HG02571 (cell line): Measurements from ENCODE around the gene TMEM63C.

Experiments used
- ATAC-seq: cut with Tn5 transposase; IDR thresholded peaks from one replicate; pipeline ENCODE4 v1.9.1; 2021; ENCODE audit warnings: mild to moderate bottlenecking, moderate library complexity; ENCODE audit not compliant: unreplicated experiment

TMEM63C gene

GRCh38 chr14:77194706-77195105 is 13.1 kb downstream of the TMEM63C start:
- no peak for ATAC-seq

DNA sequence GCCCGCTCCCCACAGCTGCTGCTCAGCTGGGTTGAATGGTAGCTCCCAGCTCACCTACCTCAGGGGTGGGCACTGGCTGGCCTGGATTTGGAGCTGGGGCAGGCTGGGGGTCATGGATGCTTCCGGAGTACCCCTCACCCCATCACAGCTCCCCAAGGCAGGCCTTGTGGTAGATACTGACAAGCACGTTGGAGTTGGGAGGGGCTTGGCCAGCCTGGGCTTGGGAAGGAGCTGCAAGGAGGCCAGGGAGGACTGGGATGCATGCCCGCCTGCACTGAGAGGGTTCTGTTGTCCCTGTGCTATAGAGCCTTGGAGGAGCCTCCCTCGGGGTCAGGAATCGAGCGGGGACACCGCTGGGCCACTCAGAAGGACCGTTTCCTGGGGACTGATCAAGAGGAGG is 14.2 kb downstream of the TMEM63C start:
- no peak for ATAC-seq

GRCh38 chr14:77197988-77198387 is 16.4 kb downstream of the TMEM63C start:
- ATAC-seq, result no peak

DNA sequence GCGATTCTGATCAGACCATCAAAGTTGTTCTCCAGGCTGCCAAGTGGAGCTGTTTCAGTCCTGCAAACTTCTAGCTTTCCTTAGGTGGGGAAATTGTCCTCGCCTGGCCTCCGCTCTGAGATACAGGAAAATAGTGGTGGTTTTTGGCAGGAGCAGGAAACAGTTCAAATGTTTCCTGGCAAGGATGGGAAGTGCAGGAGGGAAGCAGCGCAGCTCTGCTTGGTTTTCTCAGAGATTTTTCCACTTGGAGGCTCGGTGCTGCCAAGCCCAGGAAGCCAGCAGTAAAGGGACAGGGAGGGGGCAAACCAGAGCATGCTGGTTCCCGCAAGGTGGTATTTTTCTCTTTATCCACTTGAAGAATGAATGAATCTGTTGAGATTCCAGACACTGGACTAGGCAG is 17.0 kb downstream of the TMEM63C start:
- no peak for ATAC-seq

- ATAC-seq, result no peak
These were observed 18.0 kb downstream of the TMEM63C start for GRCh38 chr14:77199590-77199989.

DNA sequence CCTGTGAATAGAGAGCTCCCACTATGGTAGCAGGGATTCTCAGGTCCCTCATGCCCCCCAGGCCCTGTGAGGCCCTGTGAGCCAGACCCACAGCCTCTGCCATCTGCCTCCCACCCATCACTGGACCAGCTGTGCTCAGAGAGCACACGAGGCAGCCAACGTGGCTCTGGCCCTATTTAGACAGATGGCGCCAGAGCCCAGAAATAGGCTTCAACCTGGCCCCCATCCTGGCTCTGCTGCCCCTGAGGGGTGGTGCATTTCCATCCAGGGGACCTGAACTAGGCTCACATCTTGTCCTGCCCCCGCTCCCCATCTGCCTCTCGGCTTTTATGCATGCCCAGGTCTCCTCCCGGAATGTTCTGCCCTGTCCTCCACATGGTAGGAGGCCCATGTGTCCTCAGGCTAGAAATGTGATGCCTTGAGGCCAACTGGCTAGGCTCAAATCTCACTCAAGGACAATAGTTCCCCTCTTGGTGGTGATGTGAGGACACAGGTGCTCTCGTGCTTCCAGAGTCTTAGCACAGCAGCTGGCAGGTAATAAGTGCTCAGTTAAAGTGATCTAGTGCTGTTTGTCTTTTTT is 18.9 kb downstream of the TMEM63C start:
- ATAC-seq, result no peak

GRCh38 chr14:77201696-77202095 is 20.1 kb downstream of the TMEM63C start:
- ATAC-seq, result no peak

- no peak for ATAC-seq
These were observed 22.2 kb downstream of the TMEM63C start for GRCh38 chr14:77203611-77204458.

- ATAC-seq, result no peak
These were observed 22.8 kb downstream of the TMEM63C start for GRCh38 chr14:77204459-77204771.

DNA sequence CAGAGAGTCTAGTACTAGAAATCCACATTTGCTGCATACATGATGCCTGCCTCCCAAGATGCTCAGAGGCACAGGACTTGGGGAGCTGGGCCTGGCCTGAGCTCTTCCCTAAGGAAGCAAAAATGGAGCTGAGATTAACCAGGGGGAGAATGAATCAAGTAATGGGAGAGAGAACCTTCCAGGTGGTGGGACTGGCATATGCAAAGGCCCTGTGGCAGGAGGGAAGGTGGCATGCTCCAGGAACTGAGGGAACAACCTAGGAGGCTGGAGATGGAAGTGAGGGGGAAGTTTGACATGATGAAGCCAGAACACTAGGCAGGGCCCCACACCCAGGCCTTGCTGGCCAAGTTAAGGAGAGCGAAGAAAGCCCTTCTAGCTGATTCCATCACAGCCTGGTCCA is 23.3 kb downstream of the TMEM63C start:
- no peak for ATAC-seq

DNA sequence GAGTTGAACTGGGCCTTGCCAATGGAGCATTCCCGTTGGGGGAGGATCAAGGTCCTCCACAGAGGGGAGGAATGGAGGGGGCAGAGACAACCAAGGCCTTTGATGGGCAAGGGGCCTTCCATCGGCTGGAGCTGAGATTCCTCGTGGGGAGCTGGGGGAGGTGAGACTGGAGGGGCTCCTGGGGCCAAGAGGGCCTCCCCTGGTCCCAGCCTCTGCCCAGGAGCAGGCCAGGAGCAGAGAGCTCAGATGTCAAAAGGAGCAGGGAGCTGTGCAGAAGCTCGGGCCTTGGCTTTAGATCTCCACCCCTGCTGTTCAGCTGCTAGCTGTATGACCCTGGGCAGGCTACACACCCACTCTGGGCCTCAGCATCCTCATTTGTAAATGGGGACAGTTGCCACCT is 24.0 kb downstream of the TMEM63C start:
- ATAC-seq, result no peak

- no peak for ATAC-seq
These were observed 24.7 kb downstream of the TMEM63C start for GRCh38 chr14:77206261-77206824.

DNA sequence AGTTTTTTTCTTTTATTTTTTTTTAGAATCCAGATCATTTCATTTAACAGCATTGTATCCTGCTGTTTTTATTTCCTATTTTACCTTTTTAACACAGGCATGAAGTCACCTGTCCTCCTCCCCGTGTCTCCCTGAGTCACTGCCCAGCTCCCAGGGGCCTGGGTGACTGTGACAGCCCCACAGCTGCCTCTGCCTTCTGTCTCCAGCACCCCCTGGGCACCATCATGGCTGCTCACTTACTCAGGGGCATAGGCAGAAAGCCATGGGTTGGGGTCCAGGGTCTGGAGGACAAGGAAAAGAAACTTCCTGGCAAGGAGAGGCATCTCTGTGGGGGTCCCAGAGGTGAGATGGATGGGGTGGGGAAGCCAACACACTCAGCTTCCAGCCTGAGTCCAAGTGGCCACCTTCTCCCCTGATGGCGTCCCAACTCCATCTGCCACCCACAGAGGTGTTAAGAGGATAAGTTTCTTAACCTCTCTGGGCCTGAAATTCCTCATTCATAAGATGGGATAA is 25.3 kb downstream of the TMEM63C start:
- no peak for ATAC-seq

DNA sequence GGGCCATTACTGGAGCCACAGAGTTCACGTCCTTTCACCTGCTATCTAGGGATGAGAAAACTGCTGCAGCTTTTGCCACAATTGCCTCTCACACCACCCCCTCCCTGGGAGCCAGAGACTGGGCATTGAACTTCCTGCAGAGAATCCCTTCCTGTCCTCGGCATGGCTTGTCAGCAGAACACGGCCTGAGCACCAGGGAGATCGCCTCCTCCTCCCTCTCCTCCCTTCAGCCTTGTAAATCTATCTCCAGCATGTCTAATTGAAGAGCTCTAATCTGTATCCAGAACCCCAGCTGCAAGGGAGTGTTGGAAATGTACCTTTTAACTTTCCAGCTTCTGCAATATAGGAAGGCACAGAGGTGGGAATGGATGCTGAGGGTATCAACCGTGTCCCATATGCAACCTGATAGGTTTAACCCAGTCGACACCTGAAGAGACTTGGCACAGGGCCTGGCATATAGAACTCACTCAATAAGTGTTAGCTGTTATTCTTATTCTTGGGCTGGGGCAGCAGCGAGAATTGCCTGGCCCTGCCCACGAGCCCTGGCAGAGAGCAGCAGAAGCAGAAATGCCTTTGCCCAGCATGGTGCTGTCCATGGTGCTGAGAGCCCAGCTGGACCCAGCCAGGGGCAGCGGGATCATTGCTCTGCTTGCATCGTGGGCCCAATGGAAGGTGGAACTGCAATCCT is 26.8 kb downstream of the TMEM63C start:
- ATAC-seq, result no peak

DNA sequence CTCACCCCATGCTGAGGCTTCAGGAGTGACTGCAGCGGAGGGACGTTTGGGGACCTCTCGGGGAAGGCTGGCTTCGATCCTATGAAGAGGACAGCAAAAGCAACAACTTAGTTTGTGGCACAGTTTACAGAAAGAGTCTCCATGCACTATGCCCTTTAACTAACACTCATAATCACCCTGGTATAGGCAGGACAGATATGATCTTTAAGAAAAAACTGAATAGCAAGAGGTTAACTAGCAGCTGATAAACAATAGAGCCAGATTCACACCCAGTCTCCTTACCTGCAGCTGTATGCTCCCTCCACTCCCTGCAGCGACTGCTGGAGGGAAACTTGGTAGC is 27.4 kb downstream of the TMEM63C start:
- ATAC-seq, result no peak

- ATAC-seq, result no peak
These were observed 30.7 kb downstream of the TMEM63C start for GRCh38 chr14:77212097-77212870.

- no peak for ATAC-seq
These were observed 31.5 kb downstream of the TMEM63C start for GRCh38 chr14:77212943-77213678.

DNA sequence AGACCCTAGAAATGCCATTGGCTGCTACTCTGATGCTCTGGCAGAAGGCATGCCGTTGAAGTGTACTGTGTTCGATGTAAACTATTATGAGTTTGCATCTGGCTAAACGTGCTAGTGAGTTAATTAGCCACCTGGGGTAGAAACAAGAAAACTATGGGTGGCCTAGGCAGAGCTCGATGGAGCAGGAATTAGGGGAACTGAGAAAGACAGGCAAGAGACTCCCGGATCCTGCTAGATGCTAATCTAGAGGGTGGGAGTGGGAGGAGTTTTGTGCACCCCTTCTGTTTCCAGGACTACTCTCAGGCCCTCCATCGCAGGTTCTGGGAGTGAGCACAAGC is 32.0 kb downstream of the TMEM63C start:
- ATAC-seq, result no peak

DNA sequence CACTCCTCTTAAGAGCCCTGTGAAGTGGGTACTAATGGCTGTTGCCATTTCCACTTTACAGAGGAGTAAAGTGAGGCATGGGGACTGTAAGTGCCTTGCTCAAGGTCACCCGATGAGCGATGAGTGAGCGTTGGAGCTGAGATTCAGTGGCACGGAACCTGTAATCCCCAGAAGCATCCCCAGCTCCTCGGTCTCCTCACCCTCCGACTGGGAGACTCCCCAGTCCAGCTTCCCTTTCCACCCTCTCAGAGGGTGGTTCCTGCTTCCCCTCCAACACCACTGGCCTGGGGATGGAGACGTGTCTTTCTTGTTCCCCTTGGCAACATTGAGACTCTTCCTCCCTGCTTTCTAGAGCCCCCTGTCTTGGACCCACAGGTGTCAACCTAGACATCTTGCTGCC is 32.6 kb downstream of the TMEM63C start:
- ATAC-seq, result no peak

- no peak for ATAC-seq
These were observed 36.0 kb downstream of the TMEM63C start for GRCh38 chr14:77217551-77217950.
